Lung (tissue), 12 donors: ENCODE measurements around the gene MPIG6B. TPM values are rescaled to one million over a fixed set of nuclear protein-coding genes. Genes with fewer than 3 reads are reported as not detected.

ENCODE experiments used
- ATAC-seq: fragments of 200-7000 bp; cut with Tn5 transposase; one replicate; pipeline ENCODE4 v1.9.1; 2020; ENCODE audit warnings: moderate number of reproducible peaks; ENCODE audit not compliant: insufficient read depth, low FRiP score
- DNase-seq, 3 donors: peaks; one replicate each; pipeline ENCODE4 v3.0.0-alpha.2; 2013 to 2017
- H3K27ac ChIP-seq, 2 donors: one replicate each; pipeline ENCODE4 v1.5.1; 2013; ENCODE audit warnings: mild to moderate bottlenecking in 2 of 2, moderate library complexity in 2 of 2, control low read depth in 1 of 2, inconsistent platforms in 1 of 2, low read depth in 1 of 2, low read length in 1 of 2
- H3K27me3 ChIP-seq, 3 donors: one replicate each; pipeline ENCODE4 v1.5.1; 2013; ENCODE audit warnings: low read length in 2 of 3; ENCODE audit not compliant: control insufficient read depth in 3 of 3, insufficient read depth in 3 of 3
- H3K36me3 ChIP-seq, 4 donors: one replicate each; pipeline ENCODE4 v1.5.1; 2013; ENCODE audit warnings: low read length in 4 of 4, mild to moderate bottlenecking in 1 of 4, moderate library complexity in 1 of 4; ENCODE audit not compliant: control insufficient read depth in 4 of 4, insufficient read depth in 4 of 4
- H3K4me1 ChIP-seq, 5 donors: one replicate each; pipeline ENCODE4 v1.5.1; 2013; ENCODE audit warnings: low read length in 5 of 5, mild to moderate bottlenecking in 2 of 5, moderate library complexity in 1 of 5; ENCODE audit not compliant: control insufficient read depth in 5 of 5, insufficient read depth in 5 of 5
- H3K4me3 ChIP-seq: one replicate; pipeline ENCODE4 v1.5.1; 2013; ENCODE audit warnings: mild to moderate bottlenecking, control low read depth, moderate library complexity
- H3K9ac ChIP-seq, 2 donors: one replicate each; pipeline ENCODE4 v1.5.1; 2013; ENCODE audit warnings: low read length in 2 of 2, control low read depth in 1 of 2; ENCODE audit not compliant: insufficient read depth in 1 of 2
- H3K9me3 ChIP-seq, 4 donors: one replicate each; pipeline ENCODE4 v1.5.1; 2013; ENCODE audit warnings: low read length in 3 of 4, mild to moderate bottlenecking in 1 of 4, moderate library complexity in 1 of 4; ENCODE audit not compliant: control insufficient read depth in 4 of 4, insufficient read depth in 3 of 4
- WGBS, 2 donors: extraction: QIAGEN DNeasy Blood & Tissue Kit; methylation state at CpG; one replicate each; pipeline ENCODE4 v1.1.7; 2013; 5-methylcytosine and 5-hydroxymethylcytosine counted together
- polyA plus RNA-seq, 2 donors: library from polyadenylated mRNA; stranded (reverse); fragments of 200-250 nt; gene quantifications; one replicate each; pipeline ENCODE4 v1.2.1, GENCODE V29; 2013
- total RNA-seq, 2 donors: library from RNA; depleted of rRNA in 1 of 2; stranded (reverse); fragments of >200 nt in 1 of 2; gene quantifications; one replicate each; pipeline ENCODE4 v1.2.1, GENCODE V29; 2014 to 2021
- TF ChIP-seq, protein P1 (sequence below): IDR thresholded peaks from 2 replicates; pipeline ENCODE4 v1.5.1; 2012; ENCODE audit warnings: mild to moderate bottlenecking; ENCODE audit errors: control extremely low read depth, extremely low read depth
- donor health status: control.
- donor health status: control.
- donor health status: Bipolar disorder and iron deficiency.
- donor health status: healthy.
- donor health status: DM: yes; HTN: yes; CAD: no.

Gene MPIG6B
- total and polyA plus RNA-seq, 4 donors = 0.45 to 2.3 (median 0.86) TPM

DNA sequence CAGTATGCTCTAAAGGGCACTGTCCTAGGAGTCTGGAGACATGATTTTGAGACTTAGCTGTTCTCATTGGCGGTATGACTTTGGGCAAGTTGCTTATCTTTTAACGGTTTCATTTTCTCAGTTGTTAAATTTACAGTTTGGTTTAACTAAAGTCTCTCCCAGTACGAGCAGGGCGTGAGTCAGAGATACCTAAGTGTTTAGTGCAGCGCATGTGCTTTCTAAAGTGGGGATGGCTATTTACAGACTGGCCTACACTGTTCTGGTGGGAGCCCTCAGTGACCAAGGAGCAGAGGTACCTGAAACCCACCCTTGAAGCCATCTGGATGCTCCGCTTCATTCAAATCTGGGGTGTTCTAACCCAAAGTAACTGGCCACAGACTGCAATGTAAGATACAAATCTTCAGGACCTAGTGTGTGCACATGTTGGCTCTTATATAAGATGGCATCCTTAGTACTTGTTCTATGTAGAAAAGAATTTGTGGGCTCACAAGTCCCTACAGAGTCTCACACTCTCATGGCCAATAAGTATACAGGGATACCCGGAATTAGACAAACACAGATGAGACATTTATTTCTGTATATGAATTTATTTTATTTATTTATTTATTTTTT, 27.3 kb downstream of the MPIG6B start:
- no peaks in the 10 kb centered on the region for H3K9me3 ChIP-seq
- H3K4me1 ChIP-seq = no peaks in the 10 kb centered on the region
- TF ChIP-seq, protein P1, sequence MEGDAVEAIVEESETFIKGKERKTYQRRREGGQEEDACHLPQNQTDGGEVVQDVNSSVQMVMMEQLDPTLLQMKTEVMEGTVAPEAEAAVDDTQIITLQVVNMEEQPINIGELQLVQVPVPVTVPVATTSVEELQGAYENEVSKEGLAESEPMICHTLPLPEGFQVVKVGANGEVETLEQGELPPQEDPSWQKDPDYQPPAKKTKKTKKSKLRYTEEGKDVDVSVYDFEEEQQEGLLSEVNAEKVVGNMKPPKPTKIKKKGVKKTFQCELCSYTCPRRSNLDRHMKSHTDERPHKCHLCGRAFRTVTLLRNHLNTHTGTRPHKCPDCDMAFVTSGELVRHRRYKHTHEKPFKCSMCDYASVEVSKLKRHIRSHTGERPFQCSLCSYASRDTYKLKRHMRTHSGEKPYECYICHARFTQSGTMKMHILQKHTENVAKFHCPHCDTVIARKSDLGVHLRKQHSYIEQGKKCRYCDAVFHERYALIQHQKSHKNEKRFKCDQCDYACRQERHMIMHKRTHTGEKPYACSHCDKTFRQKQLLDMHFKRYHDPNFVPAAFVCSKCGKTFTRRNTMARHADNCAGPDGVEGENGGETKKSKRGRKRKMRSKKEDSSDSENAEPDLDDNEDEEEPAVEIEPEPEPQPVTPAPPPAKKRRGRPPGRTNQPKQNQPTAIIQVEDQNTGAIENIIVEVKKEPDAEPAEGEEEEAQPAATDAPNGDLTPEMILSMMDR = no peak
- DNase-seq = no peak
- no peaks in the 10 kb centered on the region for H3K27me3 ChIP-seq
- ATAC-seq = no peak
- H3K36me3 ChIP-seq = peaks cover 0 to 5% (median 2%) of the 10 kb centered on the region in 4 donors
- no peak overlapping the region for H3K27ac ChIP-seq
- 89 to 97% methylated on average over 7 of the region's 7 CpGs for WGBS, 2 donors
- H3K9ac ChIP-seq = no peak overlapping the region
- H3K4me3 ChIP-seq = no peak overlapping the region

DNA sequence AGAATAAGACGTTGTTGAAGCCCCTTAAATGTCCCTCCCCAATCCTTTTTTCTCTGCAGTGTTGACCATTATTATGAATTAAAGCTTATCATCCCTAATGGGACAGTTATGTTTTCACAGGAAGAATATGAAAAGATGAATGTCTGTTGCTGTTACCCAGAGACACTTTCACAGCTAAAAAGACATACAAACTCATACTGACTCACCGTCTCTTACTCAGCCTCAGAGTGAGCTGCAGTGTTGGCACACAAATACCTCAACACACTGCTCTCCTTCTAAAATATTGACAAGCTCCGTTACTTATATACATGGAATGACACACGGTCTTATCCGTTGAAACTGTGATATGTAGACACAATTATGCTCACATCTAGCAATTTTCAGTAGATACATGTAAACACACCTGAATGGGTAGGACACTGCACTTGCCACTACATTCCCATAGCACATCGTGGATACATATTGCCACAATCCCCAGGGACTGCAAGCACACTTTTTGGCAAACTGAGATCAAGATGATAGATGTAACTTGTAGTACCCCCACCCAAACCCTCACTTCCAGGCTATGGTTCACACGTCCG, 29.7 kb downstream of the MPIG6B start:
- Histone ChIP-seq H3K27ac (no peak overlapping the region), H3K9ac (no peak overlapping the region), H3K4me3 (no peak overlapping the region), H3K27me3 (no peaks in the 10 kb centered on the region), H3K36me3 (peaks cover 0 to 1% (median 0%) of the 10 kb centered on the region in 4 donors), H3K4me1 (no peaks in the 10 kb centered on the region), H3K9me3 (no peaks in the 10 kb centered on the region)
- TF ChIP-seq, protein P1 = no peak
- ATAC-seq (no peak), DNase-seq (no peak)
- 76 to 80% methylated on average over 8 of the region's 8 CpGs for whole genome bisulfite sequencing, 2 donors

DNA sequence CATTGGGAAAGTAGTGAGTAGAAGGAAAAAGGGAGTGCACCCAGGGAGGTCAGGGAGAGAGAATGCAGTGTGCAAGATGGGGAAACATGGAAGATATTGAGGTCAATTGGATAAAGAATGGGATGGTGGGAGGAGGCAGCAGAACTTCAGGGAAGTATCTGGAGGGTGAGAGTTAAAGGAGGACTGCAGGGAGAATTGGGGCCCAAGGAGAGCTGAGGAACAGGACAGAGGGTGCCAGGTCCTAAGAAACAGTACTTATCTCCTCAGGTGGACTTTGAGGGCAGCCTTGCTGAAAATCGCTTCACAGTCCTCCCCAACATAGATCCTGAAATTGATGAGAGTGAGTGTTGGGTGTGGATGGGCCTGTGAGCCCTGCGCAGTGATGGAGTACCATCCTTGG, 35.1 kb downstream of the MPIG6B start:
- ATAC-seq (no peak), DNase-seq (no peak)
- Histone ChIP-seq H3K36me3 (peaks cover 0 to 3% (median 0%) of the 10 kb centered on the region in 4 donors), H3K4me3 (no peak overlapping the region), H3K27me3 (no peaks in the 10 kb centered on the region), H3K27ac (no peak overlapping the region), H3K4me1 (peaks cover 0 to 1% (median 0%) of the 10 kb centered on the region in 5 donors), H3K9ac (no peak overlapping the region), H3K9me3 (no peaks in the 10 kb centered on the region)
- TF ChIP-seq, protein P1 = no peak
- 96 to 98% methylated on average over 2 of the region's 2 CpGs for WGBS, 2 donors
